ENCODE measurements around the gene IMPDH1. TPM values are rescaled to one million over a fixed set of nuclear protein-coding genes. Genes with fewer than 3 reads are reported as not detected.

The IMPDH1 gene
- total and polyA plus RNA-seq, 4 donors, result 2.4 to 11.1 (median 5.2) TPM

DNA sequence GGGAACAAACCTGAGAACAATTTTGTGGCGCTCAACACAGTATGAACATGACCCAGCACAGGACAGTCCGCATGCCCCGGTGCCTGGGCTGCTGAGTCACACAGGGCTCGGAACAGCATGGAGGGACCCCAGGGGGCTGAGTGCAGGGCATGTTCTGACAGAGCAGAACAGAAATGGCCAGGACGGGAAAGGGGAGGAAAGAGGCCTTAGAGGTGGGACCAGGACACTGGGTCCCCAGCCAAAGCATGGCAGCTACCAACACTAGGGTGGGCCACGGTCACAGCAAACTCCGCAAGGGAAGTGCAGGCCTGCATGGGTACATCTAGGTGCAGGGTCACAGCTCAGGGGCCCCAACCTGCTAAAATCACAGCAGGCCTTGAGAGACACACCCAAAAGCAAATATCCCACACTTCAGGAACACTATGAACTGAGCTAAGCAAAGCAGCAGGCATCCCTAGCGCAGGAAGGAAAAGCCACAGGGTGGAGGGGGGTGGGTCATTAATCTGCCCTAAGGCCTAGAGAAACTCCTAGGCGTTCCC, 5.6 kb downstream of the IMPDH1 start:
- Histone ChIP-seq H3K4me3 (ENCODE audit: low read depth in 1 of 3, low read length in 3 of 3) (no peak overlapping the region), H3K9me3 (ENCODE audit: control insufficient read depth in 4 of 4, low read length in 3 of 4) (no peaks in the 10 kb centered on the region), H3K4me1 (ENCODE audit: control insufficient read depth in 4 of 4, insufficient read depth in 4 of 4, low read length in 3 of 4) (peaks cover 0 to 9% (median 6%) of the 10 kb centered on the region in 4 donors), H3K36me3 (ENCODE audit: control insufficient read depth in 4 of 4, insufficient read depth in 3 of 4, low read depth in 1 of 4, low read length in 3 of 4) (peaks cover 0 to 1% (median 0%) of the 10 kb centered on the region in 4 donors), H3K27me3 (ENCODE audit: control insufficient read depth in 4 of 4, insufficient read depth in 4 of 4, low read length in 3 of 4) (no peaks in the 10 kb centered on the region), H3K27ac (ENCODE audit: low read depth in 1 of 2, low read length in 2 of 2) (no peak overlapping the region), H3K9ac (ENCODE audit: low read depth in 1 of 2, low read length in 2 of 2) (no peak overlapping the region)
- WGBS, result 88% methylated on average over 9 of the region's 9 CpGs
- DNase-seq (ENCODE audit: low spot score), result no peak
- TF ChIP-seq FOXA2 (IDR thresholded peaks at IDR 0.05), result no peak
- TF ChIP-seq, protein P1, sequence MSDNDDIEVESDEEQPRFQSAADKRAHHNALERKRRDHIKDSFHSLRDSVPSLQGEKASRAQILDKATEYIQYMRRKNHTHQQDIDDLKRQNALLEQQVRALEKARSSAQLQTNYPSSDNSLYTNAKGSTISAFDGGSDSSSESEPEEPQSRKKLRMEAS (IDR thresholded peaks at IDR 0.05), result no peak
- no peak for TF ChIP-seq HNF4A (conservative IDR thresholded peaks at IDR 0.05)
- TF ChIP-seq RAD21 (IDR thresholded peaks at IDR 0.05), result no peak
- TF ChIP-seq CTCF (IDR thresholded peaks at IDR 0.05; ENCODE audit: low read depth, low read length, missing input control), result no peak
- no peak for TF ChIP-seq JUND (IDR thresholded peaks at IDR 0.05)
- no peak for TF ChIP-seq HNF4G (IDR thresholded peaks at IDR 0.05)
- TF ChIP-seq NR2F2 (IDR thresholded peaks at IDR 0.05), result no peak
- no peak for TF ChIP-seq SP1 (IDR thresholded peaks at IDR 0.05)

GRCh38 chr7:128403676-128404075, 6.1 kb downstream of the IMPDH1 start:
- 92% methylated on average over 5 of the region's 5 CpGs for WGBS
- Histone ChIP-seq H3K36me3 (ENCODE audit: control insufficient read depth in 4 of 4, insufficient read depth in 3 of 4, low read depth in 1 of 4, low read length in 3 of 4) (peaks cover 0 to 1% (median 0%) of the 10 kb centered on the region in 4 donors), H3K27ac (ENCODE audit: low read depth in 1 of 2, low read length in 2 of 2) (no peak overlapping the region), H3K4me3 (ENCODE audit: low read depth in 1 of 3, low read length in 3 of 3) (no peak overlapping the region), H3K4me1 (ENCODE audit: control insufficient read depth in 4 of 4, insufficient read depth in 4 of 4, low read length in 3 of 4) (peaks cover 0 to 6% (median 5%) of the 10 kb centered on the region in 4 donors), H3K27me3 (ENCODE audit: control insufficient read depth in 4 of 4, insufficient read depth in 4 of 4, low read length in 3 of 4) (no peaks in the 10 kb centered on the region), H3K9me3 (ENCODE audit: control insufficient read depth in 4 of 4, low read length in 3 of 4) (no peaks in the 10 kb centered on the region), H3K9ac (ENCODE audit: low read depth in 1 of 2, low read length in 2 of 2) (no peak overlapping the region)
- no peak for TF ChIP-seq TAF1 (conservative IDR thresholded peaks at IDR 0.05)
- TF ChIP-seq, protein P1 (IDR thresholded peaks at IDR 0.05), result no peak
- no peak for TF ChIP-seq RAD21 (IDR thresholded peaks at IDR 0.05)
- TF ChIP-seq JUND (IDR thresholded peaks at IDR 0.05), result no peak
- TF ChIP-seq, protein P2, sequence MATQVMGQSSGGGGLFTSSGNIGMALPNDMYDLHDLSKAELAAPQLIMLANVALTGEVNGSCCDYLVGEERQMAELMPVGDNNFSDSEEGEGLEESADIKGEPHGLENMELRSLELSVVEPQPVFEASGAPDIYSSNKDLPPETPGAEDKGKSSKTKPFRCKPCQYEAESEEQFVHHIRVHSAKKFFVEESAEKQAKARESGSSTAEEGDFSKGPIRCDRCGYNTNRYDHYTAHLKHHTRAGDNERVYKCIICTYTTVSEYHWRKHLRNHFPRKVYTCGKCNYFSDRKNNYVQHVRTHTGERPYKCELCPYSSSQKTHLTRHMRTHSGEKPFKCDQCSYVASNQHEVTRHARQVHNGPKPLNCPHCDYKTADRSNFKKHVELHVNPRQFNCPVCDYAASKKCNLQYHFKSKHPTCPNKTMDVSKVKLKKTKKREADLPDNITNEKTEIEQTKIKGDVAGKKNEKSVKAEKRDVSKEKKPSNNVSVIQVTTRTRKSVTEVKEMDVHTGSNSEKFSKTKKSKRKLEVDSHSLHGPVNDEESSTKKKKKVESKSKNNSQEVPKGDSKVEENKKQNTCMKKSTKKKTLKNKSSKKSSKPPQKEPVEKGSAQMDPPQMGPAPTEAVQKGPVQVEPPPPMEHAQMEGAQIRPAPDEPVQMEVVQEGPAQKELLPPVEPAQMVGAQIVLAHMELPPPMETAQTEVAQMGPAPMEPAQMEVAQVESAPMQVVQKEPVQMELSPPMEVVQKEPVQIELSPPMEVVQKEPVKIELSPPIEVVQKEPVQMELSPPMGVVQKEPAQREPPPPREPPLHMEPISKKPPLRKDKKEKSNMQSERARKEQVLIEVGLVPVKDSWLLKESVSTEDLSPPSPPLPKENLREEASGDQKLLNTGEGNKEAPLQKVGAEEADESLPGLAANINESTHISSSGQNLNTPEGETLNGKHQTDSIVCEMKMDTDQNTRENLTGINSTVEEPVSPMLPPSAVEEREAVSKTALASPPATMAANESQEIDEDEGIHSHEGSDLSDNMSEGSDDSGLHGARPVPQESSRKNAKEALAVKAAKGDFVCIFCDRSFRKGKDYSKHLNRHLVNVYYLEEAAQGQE (IDR thresholded peaks at IDR 0.05), result no peak
- TF ChIP-seq, protein P3, sequence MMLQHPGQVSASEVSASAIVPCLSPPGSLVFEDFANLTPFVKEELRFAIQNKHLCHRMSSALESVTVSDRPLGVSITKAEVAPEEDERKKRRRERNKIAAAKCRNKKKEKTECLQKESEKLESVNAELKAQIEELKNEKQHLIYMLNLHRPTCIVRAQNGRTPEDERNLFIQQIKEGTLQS (IDR thresholded peaks at IDR 0.05), result no peak
- TF ChIP-seq ZBTB33 (IDR thresholded peaks at IDR 0.05), result no peak
- TF ChIP-seq RXRA (IDR thresholded peaks at IDR 0.05), result no peak
- TF ChIP-seq YY1 (IDR thresholded peaks at IDR 0.05), result no peak
- TF ChIP-seq CTCF (IDR thresholded peaks at IDR 0.05; ENCODE audit: low read depth, low read length, missing input control), result no peak
- no peak for TF ChIP-seq SP1 (IDR thresholded peaks at IDR 0.05)
- TF ChIP-seq GABPA (IDR thresholded peaks at IDR 0.05 in 1 of 2, conservative IDR thresholded peaks at IDR 0.05 in 1 of 2), result no peak
- TF ChIP-seq NR2F2 (IDR thresholded peaks at IDR 0.05), result no peak
- no peak for TF ChIP-seq FOXA1 (IDR thresholded peaks at IDR 0.05)
- no peak for TF ChIP-seq FOXA2 (IDR thresholded peaks at IDR 0.05)
- no peak for TF ChIP-seq EGR1 (IDR thresholded peaks at IDR 0.05; ENCODE audit: low read depth in 2 of 2)
- no peak for TF ChIP-seq HNF4A (conservative IDR thresholded peaks at IDR 0.05)
- no peak for TF ChIP-seq HNF4G (IDR thresholded peaks at IDR 0.05)
- no peak for DNase-seq (ENCODE audit: low spot score)
